ENCODE measurements around the gene IL32.

IL32 gene

GRCh38 chr16:3089717-3090592 lies 24.5 kb downstream of the IL32 start:
- DNase-seq (ENCODE audit: low spot score) = no peak

GRCh38 chr16:3091551-3091950 lies 26.1 kb downstream of the IL32 start:
- no peak for DNase-seq (ENCODE audit: low spot score)

GRCh38 chr16:3092501-3092941 lies 27.1 kb downstream of the IL32 start:
- no peak for DNase-seq (ENCODE audit: low spot score)

GRCh38 chr16:3094289-3095027 lies 29.0 kb downstream of the IL32 start:
- DNase-seq (ENCODE audit: low spot score) = no peak

- DNase-seq (ENCODE audit: low spot score) = no peak
Observed at GRCh38 chr16:3095869-3096268, 30.4 kb downstream of the IL32 start.

GRCh38 chr16:3096362-3096761 lies 30.9 kb downstream of the IL32 start:
- no peak for DNase-seq (ENCODE audit: low spot score)

GRCh38 chr16:3097266-3097665 lies 31.8 kb downstream of the IL32 start:
- DNase-seq (ENCODE audit: low spot score) = no peak

- no peak for DNase-seq (ENCODE audit: low spot score)
Observed at GRCh38 chr16:3098459-3099394, 33.3 kb downstream of the IL32 start, which contains the start of gene ZSCAN10. TSS of gene ZSCAN10 (minus strand) at chr16:3099294. CDS start at chr16:3092937, 6,357 bp downstream.

- DNase-seq (ENCODE audit: low spot score) = no peak
Observed at GRCh38 chr16:3099395-3099731, 33.9 kb downstream of the IL32 start.

- DNase-seq (ENCODE audit: low spot score) = peak; percentile 82
Observed at GRCh38 chr16:3099732-3100499, 34.5 kb downstream of the IL32 start.

GRCh38 chr16:3101018-3101840 lies 35.8 kb downstream of the IL32 start:
- peak; percentile 53 for DNase-seq (ENCODE audit: low spot score)

- no peak for DNase-seq (ENCODE audit: low spot score)
Observed at GRCh38 chr16:3101841-3102470, 36.5 kb downstream of the IL32 start.

GRCh38 chr16:3106205-3106928 lies 40.9 kb downstream of the IL32 start:
- peak; percentile 91 for DNase-seq (ENCODE audit: low spot score)

GRCh38 chr16:3112058-3112880 lies 46.8 kb downstream of the IL32 start, which contains the start of gene ZNF205:
TSS of gene ZNF205 (plus strand) at chr16:3112586. CDS start at chr16:3113431, 845 bp downstream.
- DNase-seq (ENCODE audit: low spot score) = peak; percentile 80

GRCh38 chr16:3112881-3113574 lies 47.6 kb downstream of the IL32 start:
- DNase-seq (ENCODE audit: low spot score) = no peak

GRCh38 chr16:3113765-3114479 lies 48.5 kb downstream of the IL32 start:
- DNase-seq (ENCODE audit: low spot score) = no peak

All from SK-N-DZ (cell line).